Measurements from ENCODE around the gene ABCC10. TPM values are rescaled to one million over a fixed set of nuclear protein-coding genes. Genes with fewer than 3 reads are reported as not detected.
"Not testable (repeated sequence)": the region's sequence is repeated elsewhere in the genome, so short reads cannot be mapped to it uniquely, and the experiment has no call there.

The ABCC10 gene, protein sequence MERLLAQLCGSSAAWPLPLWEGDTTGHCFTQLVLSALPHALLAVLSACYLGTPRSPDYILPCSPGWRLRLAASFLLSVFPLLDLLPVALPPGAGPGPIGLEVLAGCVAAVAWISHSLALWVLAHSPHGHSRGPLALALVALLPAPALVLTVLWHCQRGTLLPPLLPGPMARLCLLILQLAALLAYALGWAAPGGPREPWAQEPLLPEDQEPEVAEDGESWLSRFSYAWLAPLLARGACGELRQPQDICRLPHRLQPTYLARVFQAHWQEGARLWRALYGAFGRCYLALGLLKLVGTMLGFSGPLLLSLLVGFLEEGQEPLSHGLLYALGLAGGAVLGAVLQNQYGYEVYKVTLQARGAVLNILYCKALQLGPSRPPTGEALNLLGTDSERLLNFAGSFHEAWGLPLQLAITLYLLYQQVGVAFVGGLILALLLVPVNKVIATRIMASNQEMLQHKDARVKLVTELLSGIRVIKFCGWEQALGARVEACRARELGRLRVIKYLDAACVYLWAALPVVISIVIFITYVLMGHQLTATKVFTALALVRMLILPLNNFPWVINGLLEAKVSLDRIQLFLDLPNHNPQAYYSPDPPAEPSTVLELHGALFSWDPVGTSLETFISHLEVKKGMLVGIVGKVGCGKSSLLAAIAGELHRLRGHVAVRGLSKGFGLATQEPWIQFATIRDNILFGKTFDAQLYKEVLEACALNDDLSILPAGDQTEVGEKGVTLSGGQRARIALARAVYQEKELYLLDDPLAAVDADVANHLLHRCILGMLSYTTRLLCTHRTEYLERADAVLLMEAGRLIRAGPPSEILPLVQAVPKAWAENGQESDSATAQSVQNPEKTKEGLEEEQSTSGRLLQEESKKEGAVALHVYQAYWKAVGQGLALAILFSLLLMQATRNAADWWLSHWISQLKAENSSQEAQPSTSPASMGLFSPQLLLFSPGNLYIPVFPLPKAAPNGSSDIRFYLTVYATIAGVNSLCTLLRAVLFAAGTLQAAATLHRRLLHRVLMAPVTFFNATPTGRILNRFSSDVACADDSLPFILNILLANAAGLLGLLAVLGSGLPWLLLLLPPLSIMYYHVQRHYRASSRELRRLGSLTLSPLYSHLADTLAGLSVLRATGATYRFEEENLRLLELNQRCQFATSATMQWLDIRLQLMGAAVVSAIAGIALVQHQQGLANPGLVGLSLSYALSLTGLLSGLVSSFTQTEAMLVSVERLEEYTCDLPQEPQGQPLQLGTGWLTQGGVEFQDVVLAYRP (N-terminal part only)
- polyA plus RNA-seq (2013, experiment 1 of 2) = 22.1 TPM
- 21.4 TPM for polyA plus RNA-seq (2013, experiment 2 of 2)

DNA sequence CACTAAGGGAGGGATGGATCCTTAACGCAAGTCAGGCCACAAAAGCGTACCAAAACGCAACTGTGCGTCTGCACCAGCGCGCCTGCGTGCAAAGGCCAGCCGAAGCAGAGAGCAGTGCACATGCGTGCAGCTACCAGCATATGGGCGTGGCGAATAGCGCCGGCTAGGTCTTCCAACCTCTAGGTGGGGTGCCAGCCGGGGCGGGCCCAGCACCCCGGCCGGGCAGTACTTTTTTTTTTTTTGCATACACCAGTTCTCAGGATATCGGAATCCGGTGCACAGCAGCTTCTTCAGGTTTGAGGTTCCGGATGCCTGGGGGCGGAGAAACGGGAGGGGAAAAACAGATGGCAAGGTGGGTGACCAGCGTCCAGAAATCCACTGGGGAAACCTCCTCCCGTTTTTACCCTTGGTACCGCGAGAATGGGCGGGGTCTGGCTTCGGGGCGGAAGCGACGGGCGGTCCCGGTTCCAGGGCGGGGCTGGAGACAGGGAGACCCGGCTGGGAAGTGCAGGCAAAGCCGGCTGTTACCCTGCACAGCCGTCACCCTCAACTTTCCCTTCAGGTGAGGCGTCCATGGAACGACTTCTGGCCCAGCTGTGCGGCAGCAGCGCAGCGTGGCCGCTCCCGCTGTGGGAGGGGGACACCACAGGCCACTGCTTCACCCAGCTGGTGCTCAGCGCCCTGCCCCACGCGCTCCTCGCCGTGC, at the start of gene ABCC10:
Gene ABCC10, plus strand, starts transcription at position 136 of the 706 bp plus-strand sequence. Its CDS starts 438 bp downstream, at position 574.
- Histone ChIP-seq H3K9me3 (ENCODE audit: control insufficient read depth, low read length) (peaks cover 4% of the 10 kb centered on the region), H3K36me3 (ENCODE audit: control insufficient read depth, insufficient read depth, low read length) (peaks cover 15% of the 10 kb centered on the region), H3K4me3 (ENCODE audit: extremely low read depth, insufficient read depth, low read length, poor library complexity, severe bottlenecking) (peak within 1 kb of the TSS; percentile 79), H3K4me1 (ENCODE audit: control insufficient read depth, insufficient read depth, low read length, poor library complexity, severe bottlenecking) (peaks cover 3% of the 10 kb centered on the region), H3K27ac (ENCODE audit: low read depth, low read length, severe bottlenecking) (peak within 1 kb of the TSS; percentile 80)
- 0 to 2% methylated on average over 33 to 46 of the region's 49 CpGs for WGBS, 2 experiments (ENCODE audit: insufficient coverage in 2 of 2)

DNA sequence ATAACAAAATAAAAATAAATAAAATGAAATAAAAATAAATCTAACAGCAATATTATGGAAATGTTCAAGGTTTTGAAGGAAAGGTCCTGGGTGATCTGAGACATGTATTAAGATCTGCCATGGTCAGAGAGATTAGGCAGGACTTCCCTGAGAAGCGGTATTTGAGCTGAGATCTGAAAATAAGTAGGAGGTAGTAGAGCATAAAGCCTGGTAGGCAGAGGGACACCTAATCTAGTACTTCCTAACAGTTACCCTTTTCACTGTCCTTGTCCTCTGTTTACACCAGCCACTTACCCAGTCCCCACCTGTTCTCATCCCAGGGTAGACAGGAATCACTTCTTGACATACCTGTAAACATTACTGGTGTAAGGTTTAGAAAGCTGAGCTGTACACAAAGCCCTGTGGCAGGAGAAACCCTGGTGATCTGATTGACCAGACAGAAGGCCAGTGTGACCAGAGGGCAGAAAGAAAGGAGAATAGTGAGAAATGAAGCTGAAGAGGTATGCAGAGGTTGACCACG, 49.6 kb upstream of the ABCC10 start:
- WGBS, 2 experiments (ENCODE audit: insufficient coverage in 2 of 2) = no CpG with 5 or more reads among the region's 2 CpGs

GRCh38 chr6:43378631-43379030, 48.7 kb upstream of the ABCC10 start:
- Histone ChIP-seq H3K4me1 (ENCODE audit: control insufficient read depth, insufficient read depth, low read length, poor library complexity, severe bottlenecking) (no peaks in the 10 kb centered on the region), H3K9me3 (ENCODE audit: control insufficient read depth, low read length) (no peaks in the 10 kb centered on the region), H3K27ac (ENCODE audit: low read depth, low read length, severe bottlenecking) (no peak overlapping the region), H3K4me3 (ENCODE audit: extremely low read depth, insufficient read depth, low read length, poor library complexity, severe bottlenecking) (no peak overlapping the region), H3K36me3 (ENCODE audit: control insufficient read depth, insufficient read depth, low read length) (no peaks in the 10 kb centered on the region)
- WGBS, 2 experiments (ENCODE audit: insufficient coverage in 2 of 2) = 58 to 90% methylated on average over 2 of the region's 3 CpGs

More for the DNA sequence above, 49.6 kb upstream of the ABCC10 start:
- H3K4me3 ChIP-seq (ENCODE audit: extremely low read depth, insufficient read depth, low read length, poor library complexity, severe bottlenecking) = no peak overlapping the region
- no peaks in the 10 kb centered on the region for H3K9me3 ChIP-seq (ENCODE audit: control insufficient read depth, low read length)
- H3K36me3 ChIP-seq (ENCODE audit: control insufficient read depth, insufficient read depth, low read length) = no peaks in the 10 kb centered on the region
- H3K4me1 ChIP-seq (ENCODE audit: control insufficient read depth, insufficient read depth, low read length, poor library complexity, severe bottlenecking) = no peaks in the 10 kb centered on the region
- no peak overlapping the region for H3K27ac ChIP-seq (ENCODE audit: low read depth, low read length, severe bottlenecking)

- 93% methylated on average over 3 of the region's 9 CpGs; no CpG with 5 or more reads in 1 of the 2 experiments for WGBS, 2 experiments (ENCODE audit: insufficient coverage in 2 of 2)
- H3K27ac ChIP-seq (ENCODE audit: low read depth, low read length, severe bottlenecking); H3K4me1 ChIP-seq (ENCODE audit: control insufficient read depth, insufficient read depth, low read length, poor library complexity, severe bottlenecking); H3K36me3 ChIP-seq (ENCODE audit: control insufficient read depth, insufficient read depth, low read length); H3K9me3 ChIP-seq (ENCODE audit: control insufficient read depth, low read length); H3K4me3 ChIP-seq (ENCODE audit: extremely low read depth, insufficient read depth, low read length, poor library complexity, severe bottlenecking): not testable (repeated sequence)
Measured at GRCh38 chr6:43380858-43381257, 46.5 kb upstream of the ABCC10 start.

DNA sequence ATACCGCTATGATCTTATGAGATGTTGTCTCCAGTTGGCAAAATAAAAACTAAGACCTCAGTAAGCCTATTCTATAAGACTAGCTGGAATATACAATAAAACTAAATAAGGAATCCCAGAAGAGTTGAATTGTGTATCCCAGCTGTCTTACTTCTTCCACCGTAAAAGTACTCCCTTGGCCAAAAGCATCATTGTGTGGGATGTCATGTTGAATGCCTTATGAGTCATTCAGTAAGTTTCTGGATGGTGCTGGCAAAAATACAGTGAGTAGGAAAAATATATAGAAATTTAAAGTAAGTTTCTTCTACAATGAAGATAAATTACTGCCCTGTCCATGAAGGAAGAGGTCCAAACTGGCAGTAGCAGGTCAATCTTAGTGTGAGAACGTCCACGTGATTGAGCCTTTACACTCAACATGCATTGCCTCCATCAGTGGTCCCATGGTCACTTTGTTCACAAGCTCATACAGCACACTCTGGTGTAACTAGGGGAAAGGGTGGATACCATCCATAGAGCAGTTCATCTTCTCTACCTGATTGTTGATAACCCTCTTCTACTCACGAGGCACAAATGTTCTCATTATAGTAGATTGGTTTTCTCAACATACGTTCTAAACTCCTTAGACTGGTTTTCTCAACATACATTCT, 44.2 kb upstream of the ABCC10 start:
- H3K36me3 ChIP-seq (ENCODE audit: control insufficient read depth, insufficient read depth, low read length) = no peaks in the 10 kb centered on the region
- WGBS, 2 experiments (ENCODE audit: insufficient coverage in 2 of 2) = 85 to 100% methylated on average over 2 of the region's 6 CpGs
- no peak overlapping the region for H3K4me3 ChIP-seq (ENCODE audit: extremely low read depth, insufficient read depth, low read length, poor library complexity, severe bottlenecking)
- no peaks in the 10 kb centered on the region for H3K9me3 ChIP-seq (ENCODE audit: control insufficient read depth, low read length)
- H3K27ac ChIP-seq (ENCODE audit: low read depth, low read length, severe bottlenecking) = no peak overlapping the region
- H3K4me1 ChIP-seq (ENCODE audit: control insufficient read depth, insufficient read depth, low read length, poor library complexity, severe bottlenecking) = no peaks in the 10 kb centered on the region

DNA sequence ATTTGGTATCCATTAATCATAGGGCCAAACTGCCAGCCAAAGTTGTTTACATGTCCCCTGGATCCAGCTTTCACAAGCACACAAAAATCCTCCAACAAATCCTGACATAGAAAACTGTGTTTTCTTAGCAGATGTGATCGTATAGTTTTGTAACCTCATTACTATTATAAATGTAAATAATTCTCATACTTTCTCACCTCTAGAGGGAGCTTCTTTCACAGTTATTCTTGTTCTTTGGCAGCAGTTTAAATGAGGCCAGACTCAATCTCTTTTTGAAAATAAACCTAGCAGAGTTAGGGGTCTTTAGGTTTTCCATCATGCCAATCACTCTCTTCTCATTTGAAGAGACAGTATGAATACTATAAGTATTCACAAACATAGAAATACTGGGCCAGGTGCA, 40.8 kb upstream of the ABCC10 start:
- H3K4me3 ChIP-seq (ENCODE audit: extremely low read depth, insufficient read depth, low read length, poor library complexity, severe bottlenecking) = no peak overlapping the region
- H3K4me1 ChIP-seq (ENCODE audit: control insufficient read depth, insufficient read depth, low read length, poor library complexity, severe bottlenecking) = peaks cover 8% of the 10 kb centered on the region
- H3K27ac ChIP-seq (ENCODE audit: low read depth, low read length, severe bottlenecking) = no peak overlapping the region
- H3K36me3 ChIP-seq (ENCODE audit: control insufficient read depth, insufficient read depth, low read length) = no peaks in the 10 kb centered on the region
- no peaks in the 10 kb centered on the region for H3K9me3 ChIP-seq (ENCODE audit: control insufficient read depth, low read length)
- no CpG with 5 or more reads among the region's 1 CpG for WGBS, 2 experiments (ENCODE audit: insufficient coverage in 2 of 2)

- Histone ChIP-seq H3K27ac (ENCODE audit: low read depth, low read length, severe bottlenecking) (no peak overlapping the region), H3K36me3 (ENCODE audit: control insufficient read depth, insufficient read depth, low read length) (no peaks in the 10 kb centered on the region)
- WGBS, 2 experiments (ENCODE audit: insufficient coverage in 2 of 2) = 96 to 100% methylated on average over 2 to 3 of the region's 6 CpGs
Measured at GRCh38 chr6:43389730-43390295, 37.5 kb upstream of the ABCC10 start.

GRCh38 chr6:43390753-43391439, 36.4 kb upstream of the ABCC10 start:
- H3K36me3 ChIP-seq (ENCODE audit: control insufficient read depth, insufficient read depth, low read length); H3K9me3 ChIP-seq (ENCODE audit: control insufficient read depth, low read length); H3K4me3 ChIP-seq (ENCODE audit: extremely low read depth, insufficient read depth, low read length, poor library complexity, severe bottlenecking): not testable (repeated sequence)
- Histone ChIP-seq H3K27ac (ENCODE audit: low read depth, low read length, severe bottlenecking) (peak overlapping the region; percentile 86), H3K4me1 (ENCODE audit: control insufficient read depth, insufficient read depth, low read length, poor library complexity, severe bottlenecking) (peaks cover 15% of the 10 kb centered on the region)
- 81% methylated on average over 5 to 8 of the region's 10 CpGs for WGBS, 2 experiments (ENCODE audit: insufficient coverage in 2 of 2)

More at GRCh38 chr6:43389730-43390295, 37.5 kb upstream of the ABCC10 start:
- peaks cover 15% of the 10 kb centered on the region for H3K4me1 ChIP-seq (ENCODE audit: control insufficient read depth, insufficient read depth, low read length, poor library complexity, severe bottlenecking)
- H3K4me3 ChIP-seq (ENCODE audit: extremely low read depth, insufficient read depth, low read length, poor library complexity, severe bottlenecking) = no peak overlapping the region
- no peaks in the 10 kb centered on the region for H3K9me3 ChIP-seq (ENCODE audit: control insufficient read depth, low read length)

Data from mesodermal cell (in vitro differentiated cells).